Measurements from ENCODE around the gene HDAC4.

The HDAC4 gene

GRCh38 chr2:239271882-239272281, 128.9 kb downstream of the HDAC4 start:
- H3K4me1 Mint-ChIP-seq: peaks cover 78% of the 10 kb centered on the region
- peaks cover 42% of the 10 kb centered on the region for H3K27me3 Mint-ChIP-seq
- H3K4me3 Mint-ChIP-seq: no peak overlapping the region
- no peak for ATAC-seq
- no peaks in the 10 kb centered on the region for H3K9me3 Mint-ChIP-seq
- no peak overlapping the region for H3K27ac Mint-ChIP-seq
- no peak for DNase-seq

- Mint-ChIP-seq H3K9me3 (no peaks in the 10 kb centered on the region), H3K4me3 (no peak overlapping the region), H3K4me1 (peaks cover 78% of the 10 kb centered on the region), H3K27me3 (peaks cover 42% of the 10 kb centered on the region), H3K27ac (no peak overlapping the region)
- ATAC-seq (no peak), DNase-seq (no peak)
Measured at GRCh38 chr2:239271471-239271870, 129.3 kb downstream of the HDAC4 start.

- Mint-ChIP-seq H3K27ac (no peak overlapping the region), H3K4me3 (no peak overlapping the region), H3K27me3 (peaks cover 42% of the 10 kb centered on the region), H3K9me3 (no peaks in the 10 kb centered on the region), H3K4me1 (peaks cover 78% of the 10 kb centered on the region)
- DNase-seq: no peak
- no peak for ATAC-seq
Measured at GRCh38 chr2:239269916-239270315, 130.9 kb downstream of the HDAC4 start.

- H3K27me3 Mint-ChIP-seq: peaks cover 42% of the 10 kb centered on the region
- peaks cover 78% of the 10 kb centered on the region for H3K4me1 Mint-ChIP-seq
- no peaks in the 10 kb centered on the region for H3K9me3 Mint-ChIP-seq
- DNase-seq (peak in 1 of 2 donors; percentile 8), ATAC-seq (no peak)
- H3K4me3 Mint-ChIP-seq: peak overlapping the region in 1 of 2 donors; percentile 11
- no peak overlapping the region for H3K27ac Mint-ChIP-seq
Measured at GRCh38 chr2:239269173-239269885, 131.5 kb downstream of the HDAC4 start.

- H3K4me3 Mint-ChIP-seq: no peak overlapping the region
- peaks cover 36% of the 10 kb centered on the region for H3K27me3 Mint-ChIP-seq
- ATAC-seq (no peak), DNase-seq (no peak)
- peaks cover 78% of the 10 kb centered on the region for H3K4me1 Mint-ChIP-seq
- no peaks in the 10 kb centered on the region for H3K9me3 Mint-ChIP-seq
- H3K27ac Mint-ChIP-seq: no peak overlapping the region
Measured at GRCh38 chr2:239268549-239268948, 132.3 kb downstream of the HDAC4 start.

GRCh38 chr2:239268082-239268481, 132.7 kb downstream of the HDAC4 start:
- Mint-ChIP-seq H3K9me3 (no peaks in the 10 kb centered on the region), H3K4me1 (peaks cover 78% of the 10 kb centered on the region), H3K4me3 (peak overlapping the region in 1 of 2 donors; percentile 49), H3K27ac (peak overlapping the region in 1 of 2 donors; percentile 23), H3K27me3 (peaks cover 31% of the 10 kb centered on the region)
- DNase-seq (no peak), ATAC-seq (no peak)

- peaks cover 25% of the 10 kb centered on the region for H3K27me3 Mint-ChIP-seq
- peak overlapping the region; percentile 69 to 97 for H3K27ac Mint-ChIP-seq
- DNase-seq (peak; percentile 86 to 91), ATAC-seq (peak; percentile 88)
- no peaks in the 10 kb centered on the region for H3K9me3 Mint-ChIP-seq
- H3K4me3 Mint-ChIP-seq: peak overlapping the region; percentile 90 to 95
- H3K4me1 Mint-ChIP-seq: peaks cover 77% of the 10 kb centered on the region
Measured at GRCh38 chr2:239267288-239267951, 133.4 kb downstream of the HDAC4 start.

GRCh38 chr2:239266779-239267287, 134.0 kb downstream of the HDAC4 start:
- Mint-ChIP-seq H3K9me3 (no peaks in the 10 kb centered on the region), H3K27ac (peak overlapping the region; percentile 69 to 97), H3K27me3 (peaks cover 19% of the 10 kb centered on the region), H3K4me1 (peaks cover 78% of the 10 kb centered on the region), H3K4me3 (peak overlapping the region; percentile 90 to 95)
- peak in 1 of 2 donors; percentile 15 for DNase-seq
- ATAC-seq: no peak

- no peak for ATAC-seq
- H3K27me3 Mint-ChIP-seq: peaks cover 15% of the 10 kb centered on the region
Measured at GRCh38 chr2:239266434-239266766, 134.4 kb downstream of the HDAC4 start.

GRCh38 chr2:239265681-239266433, 135.0 kb downstream of the HDAC4 start:
- Mint-ChIP-seq H3K27me3 (peaks cover 13% of the 10 kb centered on the region), H3K27ac (peak overlapping the region in 1 of 2 donors; percentile 100), H3K9me3 (no peaks in the 10 kb centered on the region), H3K4me3 (peak overlapping the region; percentile 90 to 95), H3K4me1 (peaks cover 87% of the 10 kb centered on the region)
- ATAC-seq: no peak
- peak in 1 of 2 donors; percentile 11 for DNase-seq

More at GRCh38 chr2:239266434-239266766, 134.4 kb downstream of the HDAC4 start:
- H3K27ac Mint-ChIP-seq: peak overlapping the region in 1 of 2 donors; percentile 97
- peak overlapping the region; percentile 90 to 95 for H3K4me3 Mint-ChIP-seq
- peaks cover 82% of the 10 kb centered on the region for H3K4me1 Mint-ChIP-seq
- no peak for DNase-seq
- no peaks in the 10 kb centered on the region for H3K9me3 Mint-ChIP-seq

- Mint-ChIP-seq H3K27ac (peak overlapping the region; percentile 97 to 100), H3K27me3 (peaks cover 13% of the 10 kb centered on the region), H3K4me1 (peaks cover 96% of the 10 kb centered on the region), H3K9me3 (no peaks in the 10 kb centered on the region), H3K4me3 (peak overlapping the region; percentile 87 to 93)
- DNase-seq (peak; percentile 65 to 74), ATAC-seq (peak; percentile 76)
Measured at GRCh38 chr2:239264838-239265651, 135.8 kb downstream of the HDAC4 start.

GRCh38 chr2:239264492-239264837, 136.4 kb downstream of the HDAC4 start:
- H3K27me3 Mint-ChIP-seq: peaks cover 11% of the 10 kb centered on the region
- DNase-seq: peak; percentile 61 to 62
- H3K27ac Mint-ChIP-seq: peak overlapping the region; percentile 97 to 100
- no peaks in the 10 kb centered on the region for H3K9me3 Mint-ChIP-seq
- peaks cover 99% of the 10 kb centered on the region for H3K4me1 Mint-ChIP-seq
- ATAC-seq: peak; percentile 51
- H3K4me3 Mint-ChIP-seq: peak overlapping the region; percentile 87 to 93

- H3K4me3 Mint-ChIP-seq: peak overlapping the region; percentile 87 to 93
- H3K9me3 Mint-ChIP-seq: no peaks in the 10 kb centered on the region
- peak overlapping the region; percentile 97 to 100 for H3K27ac Mint-ChIP-seq
- ATAC-seq (no peak), DNase-seq (no peak)
- peaks cover 99% of the 10 kb centered on the region for H3K4me1 Mint-ChIP-seq
- peaks cover 5% of the 10 kb centered on the region for H3K27me3 Mint-ChIP-seq
Measured at GRCh38 chr2:239263669-239264491, 136.9 kb downstream of the HDAC4 start.

GRCh38 chr2:239263231-239263630, 137.6 kb downstream of the HDAC4 start:
- Mint-ChIP-seq H3K4me1 (peaks cover 99% of the 10 kb centered on the region), H3K27me3 (no peaks in the 10 kb centered on the region), H3K27ac (peak overlapping the region; percentile 63 to 100), H3K9me3 (peaks cover 0 to 2% of the 10 kb centered on the region in 2 donors), H3K4me3 (peak overlapping the region; percentile 4 to 93)
- ATAC-seq (no peak), DNase-seq (no peak)

All from stimulated activated naive CD8-positive, alpha-beta T cell treated with anti-CD3 and anti-CD28 coated beads, Interleukin-15, amount 100 ng/mL, for 72 hours (primary cell).